ENCODE data around the gene DIAPH3. TPM values are rescaled to one million over a fixed set of nuclear protein-coding genes. Genes with fewer than 3 reads are reported as not detected.

The DIAPH3 gene
- polyA plus RNA-seq, 3 donors, result 0.04 to 0.09 TPM; not detected in 1

- Mint-ChIP-seq H3K27me3 (ENCODE audit: low read depth in 3 of 3) (peaks cover 0 to 1% (median 0%) of the 10 kb centered on the region in 3 donors), H3K27ac (no peak overlapping the region), H3K36me3 (peaks cover 4 to 5% of the 10 kb centered on the region in 2 donors), H3K4me1 (no peaks in the 10 kb centered on the region), H3K9me3 (no peaks in the 10 kb centered on the region), H3K4me3 (no peak overlapping the region)
- no peak overlapping the region for H3K4me2 ChIP-seq (replicated peaks; ENCODE audit: extremely low read depth, low read length, poor library complexity, severe bottlenecking)
- intact Hi-C loops (cut with micrococcal nuclease), result no loop called here
- H3K36me3 ChIP-seq (replicated peaks in 1 of 2; ENCODE audit: control insufficient read depth in 1 of 2, insufficient read depth in 2 of 2, low read length in 2 of 2), result no peaks in the 10 kb centered on the region
- H2AFZ ChIP-seq (ENCODE audit: insufficient read depth, low read depth, low read length, poor library complexity, severe bottlenecking), result no peak overlapping the region
- no peaks in the 10 kb centered on the region for H3K4me1 ChIP-seq (ENCODE audit: control insufficient read depth in 1 of 2, insufficient read depth in 2 of 2, low read length in 2 of 2)
- H3K4me3 ChIP-seq (replicated peaks in 1 of 3; ENCODE audit: low read depth in 2 of 3, low read length in 3 of 3), result no peak overlapping the region
- no peaks in the 10 kb centered on the region for H3K9me3 ChIP-seq (replicated peaks in 1 of 2; ENCODE audit: control insufficient read depth in 1 of 2, insufficient read depth in 1 of 2, low read length in 2 of 2)
- H3K27ac ChIP-seq (ENCODE audit: low read depth in 1 of 2, low read length in 2 of 2), result no peak overlapping the region
- no peak for DNase-seq
- WGBS (ENCODE audit: insufficient coverage), result 100% methylated on average over 1 of the region's 2 CpGs
- H4K20me1 ChIP-seq (ENCODE audit: insufficient read depth, low read length), result no peaks in the 10 kb centered on the region
- no peak for TF ChIP-seq CTCF (IDR thresholded peaks at IDR 0.05)
- no peak overlapping the region for H3K9ac ChIP-seq (ENCODE audit: insufficient read depth, low read length, poor library complexity, severe bottlenecking)
- H3K27me3 ChIP-seq (ENCODE audit: control insufficient read depth in 2 of 2, insufficient read depth in 2 of 2, low read length in 2 of 2), result no peaks in the 10 kb centered on the region
- H3K79me2 ChIP-seq (ENCODE audit: insufficient read depth, low read length), result no peaks in the 10 kb centered on the region
Observed at GRCh38 chr13:59914556-59914955, 249.2 kb downstream of the DIAPH3 start.

- Histone ChIP-seq H3K4me2 (replicated peaks; ENCODE audit: extremely low read depth, low read length, poor library complexity, severe bottlenecking) (no peak overlapping the region), H3K27ac (ENCODE audit: low read depth in 1 of 2, low read length in 2 of 2) (no peak overlapping the region), H4K20me1 (ENCODE audit: insufficient read depth, low read length) (no peaks in the 10 kb centered on the region), H3K9me3 (replicated peaks in 1 of 2; ENCODE audit: control insufficient read depth in 1 of 2, insufficient read depth in 1 of 2, low read length in 2 of 2) (no peaks in the 10 kb centered on the region), H2AFZ (ENCODE audit: insufficient read depth, low read depth, low read length, poor library complexity, severe bottlenecking) (no peak overlapping the region), H3K9ac (ENCODE audit: insufficient read depth, low read length, poor library complexity, severe bottlenecking) (no peak overlapping the region), H3K27me3 (ENCODE audit: control insufficient read depth in 2 of 2, insufficient read depth in 2 of 2, low read length in 2 of 2) (no peaks in the 10 kb centered on the region), H3K4me1 (ENCODE audit: control insufficient read depth in 1 of 2, insufficient read depth in 2 of 2, low read length in 2 of 2) (no peaks in the 10 kb centered on the region), H3K79me2 (ENCODE audit: insufficient read depth, low read length) (no peaks in the 10 kb centered on the region), H3K4me3 (replicated peaks in 1 of 3; ENCODE audit: low read depth in 2 of 3, low read length in 3 of 3) (no peak overlapping the region), H3K36me3 (replicated peaks in 1 of 2; ENCODE audit: control insufficient read depth in 1 of 2, insufficient read depth in 2 of 2, low read length in 2 of 2) (no peaks in the 10 kb centered on the region)
- TF ChIP-seq CTCF (IDR thresholded peaks at IDR 0.05), result no peak
- Mint-ChIP-seq H3K4me1 (no peaks in the 10 kb centered on the region), H3K4me3 (no peak overlapping the region), H3K27me3 (ENCODE audit: low read depth in 3 of 3) (peaks cover 0 to 1% (median 0%) of the 10 kb centered on the region in 3 donors), H3K27ac (no peak overlapping the region), H3K9me3 (no peaks in the 10 kb centered on the region), H3K36me3 (peaks cover 0 to 5% of the 10 kb centered on the region in 2 donors)
- DNase-seq, result no peak
- intact Hi-C loops (cut with micrococcal nuclease), result no loop called here
- 33% methylated on average over 1 of the region's 7 CpGs for WGBS (ENCODE audit: insufficient coverage)
Observed at GRCh38 chr13:59906413-59907049, 257.2 kb downstream of the DIAPH3 start.

Measured in CD14-positive monocyte (primary cell).